M059J (cell line): ENCODE measurements around the gene GNMT. TPM values are rescaled to one million over a fixed set of nuclear protein-coding genes. Genes with fewer than 3 reads are reported as not detected.
A peak's percentile ranks its signal among the peaks of the same experiment; 100 is the strongest.
"Not testable (repeated sequence)": the region's sequence is repeated elsewhere in the genome, so short reads cannot be mapped to it uniquely, and the experiment has no call there.

Experiments used
- DNase-seq: peaks from one replicate; pipeline ENCODE4 v3.0.0-alpha.2; 2012; ENCODE audit warnings: low read depth
- total RNA-seq: library from RNA; depleted of rRNA; stranded (reverse); fragments of >200 nt; shearing (Covaris generic); gene quantifications from 2 replicates; pipeline ENCODE4 v1.2.3, GENCODE V29; 2014

Gene GNMT
- total RNA-seq, 1 experiment from 2014 or later = 0.54 TPM

DNA sequence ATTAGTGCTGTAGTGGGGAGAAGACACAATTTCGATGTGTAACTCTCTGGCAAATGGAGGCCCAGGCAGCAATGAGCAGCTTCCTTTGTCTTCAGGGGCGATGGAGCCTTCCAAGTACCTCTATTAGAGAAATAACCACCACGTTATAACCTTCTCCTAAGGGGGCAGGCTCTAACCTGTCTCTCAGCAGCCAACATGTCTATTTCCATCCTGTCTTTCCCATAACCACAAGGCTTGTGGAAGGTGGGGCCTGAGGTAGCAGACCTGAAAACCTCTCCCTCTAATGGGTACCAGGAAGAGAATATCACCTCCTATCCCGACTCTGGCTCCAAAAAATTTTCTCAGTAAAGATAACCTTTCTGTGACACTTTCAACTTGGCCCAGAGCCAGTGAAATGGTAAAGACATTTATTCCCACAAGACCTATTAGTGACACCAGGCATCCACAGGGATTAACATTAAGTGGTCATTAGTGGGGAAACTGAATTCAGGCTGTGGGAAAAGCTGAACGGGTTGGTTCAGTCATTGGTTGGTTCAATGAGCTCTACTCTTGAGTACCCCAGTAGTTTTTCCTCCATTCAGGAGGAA lies 14.5 kb downstream of the GNMT start:
- no peak for DNase-seq

DNA sequence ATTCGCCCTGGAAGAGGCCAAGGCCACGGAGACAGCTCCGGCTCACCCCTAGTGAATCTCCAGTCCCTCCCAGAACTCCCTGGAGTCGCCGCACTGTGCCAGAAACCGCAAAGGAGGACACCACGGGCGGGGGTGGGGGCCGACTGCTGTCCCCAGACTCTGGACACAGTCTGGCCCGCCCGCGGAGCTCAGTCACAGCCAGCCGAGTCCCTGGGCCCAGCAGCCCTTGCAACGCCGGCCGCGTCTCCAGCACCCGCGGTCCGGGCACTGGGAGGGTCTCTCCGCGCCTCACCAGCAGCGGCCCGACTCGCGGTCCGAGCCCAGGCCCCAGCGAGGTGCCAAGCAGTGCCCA lies 17.9 kb downstream of the GNMT start:
- DNase-seq = peak; percentile 52

DNA sequence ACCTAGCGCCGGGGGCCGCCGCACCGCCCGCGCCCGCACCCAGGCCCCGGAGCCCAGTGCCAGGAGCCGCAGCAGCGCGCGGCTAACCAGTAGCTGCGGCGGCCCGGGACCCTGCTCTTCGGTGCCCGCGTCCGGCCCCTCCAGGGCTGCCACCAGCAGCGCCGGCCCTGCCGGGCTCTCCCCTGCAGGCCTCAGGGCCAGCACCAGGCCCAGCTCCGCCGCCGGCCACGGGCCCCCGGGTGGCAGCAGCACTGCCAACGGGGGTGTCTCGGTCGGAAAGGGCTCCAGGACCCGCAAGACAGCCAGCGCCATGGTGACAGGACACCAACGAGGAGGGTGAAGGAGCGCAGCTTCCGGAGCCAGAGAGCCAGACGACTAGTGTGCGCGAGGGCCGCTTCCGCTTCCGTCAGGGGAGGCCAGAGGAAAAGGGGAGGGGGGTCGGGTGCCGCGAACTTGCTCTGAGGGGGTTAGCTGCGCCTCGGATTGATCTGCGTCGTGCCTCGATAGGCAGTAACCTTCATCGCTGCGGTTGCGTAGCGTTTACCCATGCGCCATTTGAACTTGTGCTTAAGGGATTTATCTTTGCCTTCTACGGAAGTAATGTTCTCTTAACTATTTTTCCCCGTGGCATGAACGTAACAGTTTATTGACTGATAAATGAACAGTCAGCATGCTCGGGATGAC lies 18.4 kb downstream of the GNMT start, which contains the start of gene PEX6:
PEX6 (minus strand) TSS at position 343 of the 684 bp plus-strand sequence; CDS start at position 312, 31 bp downstream.
- DNase-seq = peak; percentile 90

DNA sequence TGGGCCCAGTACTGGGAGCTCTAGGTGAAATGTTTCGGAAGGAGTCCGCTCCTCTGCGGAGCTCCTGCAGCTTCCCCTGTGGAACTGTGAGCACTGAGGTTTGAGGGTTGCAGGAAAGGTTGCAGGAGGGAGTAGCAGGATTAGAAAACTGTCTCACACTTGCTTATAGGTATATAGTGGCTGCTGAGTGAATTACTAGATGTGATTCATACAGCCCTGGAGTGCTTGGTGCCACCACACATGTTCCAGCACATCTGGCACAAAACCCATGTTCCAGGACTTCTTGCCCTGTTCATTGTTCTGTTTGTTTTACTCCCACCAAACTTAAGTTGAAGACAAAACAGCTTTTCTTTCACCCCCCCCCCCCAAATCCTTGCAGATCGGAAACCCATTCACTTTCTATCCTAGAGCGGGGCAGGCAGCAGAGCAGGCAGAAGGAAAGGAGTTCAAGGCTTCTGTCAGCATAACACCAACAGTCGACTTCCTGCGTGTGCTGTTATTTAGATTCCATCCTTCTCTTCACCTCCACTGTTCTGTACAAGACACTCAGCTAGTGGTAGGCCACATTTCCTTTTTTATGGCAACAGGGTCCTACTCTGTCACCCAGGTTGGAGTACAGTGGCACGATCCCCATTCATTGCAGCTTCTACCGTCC lies 19.1 kb downstream of the GNMT start:
- DNase-seq = peak; percentile 58

- no peak for DNase-seq
Measured at GRCh38 chr6:42981836-42982235, 21.3 kb downstream of the GNMT start.

DNA sequence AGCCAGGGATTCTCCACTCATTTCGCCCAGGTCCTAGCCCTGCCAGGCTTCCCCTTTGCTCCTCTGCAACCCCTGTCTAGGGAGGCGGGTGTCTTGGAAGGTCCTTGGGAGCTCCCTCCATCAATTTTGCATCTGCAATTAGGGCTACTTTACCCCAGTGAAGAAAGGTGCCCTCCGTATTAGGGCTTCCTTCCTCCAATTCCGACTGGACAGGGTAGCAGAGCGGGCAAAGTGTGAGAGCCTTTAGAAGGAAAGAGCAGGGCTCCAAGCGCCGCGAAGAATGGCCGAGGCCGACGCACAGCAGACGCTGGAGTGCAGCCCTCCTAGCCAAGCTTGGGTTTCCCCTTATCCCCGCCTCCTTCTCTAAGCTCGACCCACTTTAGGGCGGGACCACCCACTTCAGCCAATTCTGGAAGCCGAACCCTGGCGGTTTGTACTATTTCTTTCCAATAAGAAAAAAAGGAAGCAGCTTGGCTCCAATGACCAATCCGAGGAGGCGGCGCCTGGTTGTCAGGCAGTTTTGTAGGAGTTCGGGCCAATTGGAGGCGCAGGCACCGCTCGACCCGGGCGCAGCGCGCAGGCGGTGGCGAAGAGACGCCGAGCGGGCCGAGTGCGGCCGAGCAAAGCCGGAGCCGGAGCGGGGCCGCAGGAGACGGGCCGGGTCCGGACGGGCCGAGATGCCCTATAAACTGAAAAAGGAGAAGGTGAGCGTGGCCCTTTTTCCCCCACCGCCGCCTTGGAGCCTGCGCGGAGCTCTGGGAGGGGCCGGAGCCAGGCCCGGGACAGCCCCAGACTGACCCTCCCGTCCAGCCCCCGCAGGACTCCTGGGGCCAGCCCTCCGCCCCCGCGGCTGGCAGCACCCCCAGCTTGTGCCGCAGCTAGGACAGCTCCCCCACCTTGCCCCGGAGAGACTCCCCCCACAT lies 23.7 kb downstream of the GNMT start, which contains the start of gene PPP2R5D:
PPP2R5D (plus strand) TSS at position 570 of the 923 bp plus-strand sequence; CDS start at position 678, 108 bp downstream.
- DNase-seq = peak; percentile 100

DNA sequence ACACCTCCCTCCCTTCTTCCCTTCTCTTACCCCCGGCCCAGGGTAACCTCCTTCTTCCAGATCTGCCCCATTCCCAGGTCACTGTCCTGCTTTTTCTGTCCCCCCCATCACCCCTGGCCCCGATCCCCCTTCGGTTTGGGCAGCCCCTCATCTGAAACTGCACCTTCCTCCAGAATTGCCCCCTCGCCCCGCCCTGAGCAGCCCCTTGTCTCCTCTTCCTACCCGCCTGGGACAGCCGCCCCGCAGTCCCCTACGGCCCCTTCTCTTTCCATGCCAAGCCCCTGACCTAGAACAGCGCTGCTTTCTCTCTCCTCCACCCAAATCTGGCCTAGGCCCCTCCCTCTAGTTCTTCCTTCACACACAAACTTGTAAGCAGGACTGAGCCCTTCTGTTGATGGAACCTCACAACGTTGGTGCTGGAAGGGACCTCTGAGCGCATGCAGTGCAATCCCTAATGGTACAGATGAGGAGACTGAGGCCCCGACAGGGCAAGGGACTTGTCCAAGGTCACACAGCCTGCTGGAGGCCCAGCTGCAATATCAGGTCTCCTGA lies 24.4 kb downstream of the GNMT start:
- DNase-seq = no peak

DNA sequence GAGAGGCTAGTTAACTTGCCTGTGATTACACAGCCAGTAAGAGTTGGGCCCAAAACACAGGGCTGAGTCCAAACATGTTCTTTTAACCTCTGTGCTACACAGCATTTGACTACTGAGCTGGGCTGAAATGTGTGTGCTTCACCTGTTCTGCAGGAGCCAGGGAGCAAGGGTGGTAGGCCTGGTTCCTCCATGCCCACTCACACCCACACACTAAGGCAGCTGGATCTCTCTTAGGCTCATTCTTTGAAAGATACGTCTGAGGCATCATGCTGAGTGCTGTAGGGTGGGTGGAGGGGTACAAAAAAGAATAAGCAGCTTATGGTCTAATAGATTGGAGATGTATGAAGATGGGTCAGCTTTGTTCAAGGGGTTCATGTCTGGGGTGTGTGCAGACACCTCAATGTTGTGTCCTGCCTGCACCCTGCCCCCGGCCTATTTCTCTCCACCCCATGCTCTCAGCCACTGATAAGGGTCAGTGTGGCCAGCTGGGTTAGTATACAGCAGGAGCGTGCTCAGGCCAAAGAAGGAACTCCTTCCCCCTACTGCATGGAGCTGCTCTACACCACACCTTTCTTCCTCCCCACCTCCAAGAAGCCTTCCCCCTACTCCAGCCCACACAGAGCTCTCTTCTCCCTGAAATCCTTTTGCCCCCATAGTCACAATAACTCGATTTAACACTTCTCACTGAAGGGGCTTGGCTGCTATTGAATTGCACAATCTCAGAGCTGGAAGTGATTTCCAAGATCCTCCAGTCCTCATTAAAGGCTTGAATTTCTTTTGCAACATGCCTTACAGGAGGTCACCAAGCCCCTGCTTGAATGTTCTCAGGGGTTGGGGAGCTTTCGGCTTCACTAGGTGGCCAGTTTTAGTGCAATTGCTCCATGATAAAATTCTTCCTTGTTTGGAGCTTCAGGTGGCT lies 27.2 kb downstream of the GNMT start:
- no peak for DNase-seq

DNA sequence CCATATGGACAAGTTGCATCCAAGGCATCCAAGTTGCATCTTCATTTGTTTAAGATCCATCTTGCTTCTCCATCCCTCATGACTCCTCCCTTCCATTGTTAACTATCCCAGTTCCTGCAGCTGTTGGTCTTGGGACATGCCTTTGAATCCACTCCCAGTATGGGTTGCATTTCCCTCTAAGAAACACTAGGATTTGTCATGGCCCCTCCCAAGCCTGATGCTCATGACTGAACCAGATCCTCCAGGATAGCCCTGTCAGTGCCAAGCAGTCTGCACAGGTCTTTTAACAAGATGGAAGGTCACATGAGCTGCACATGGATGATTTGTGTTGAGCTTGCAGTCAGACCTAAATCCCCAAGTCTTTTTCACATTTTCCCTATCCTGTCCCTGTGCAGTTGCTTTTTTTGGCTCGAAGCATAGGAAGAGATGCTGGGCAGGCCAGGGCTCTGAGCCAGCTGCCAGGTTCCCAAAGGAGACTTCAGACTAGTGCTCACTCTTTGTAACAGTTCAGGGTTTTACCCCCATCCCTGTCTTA lies 28.0 kb downstream of the GNMT start:
- DNase-seq = no peak

DNA sequence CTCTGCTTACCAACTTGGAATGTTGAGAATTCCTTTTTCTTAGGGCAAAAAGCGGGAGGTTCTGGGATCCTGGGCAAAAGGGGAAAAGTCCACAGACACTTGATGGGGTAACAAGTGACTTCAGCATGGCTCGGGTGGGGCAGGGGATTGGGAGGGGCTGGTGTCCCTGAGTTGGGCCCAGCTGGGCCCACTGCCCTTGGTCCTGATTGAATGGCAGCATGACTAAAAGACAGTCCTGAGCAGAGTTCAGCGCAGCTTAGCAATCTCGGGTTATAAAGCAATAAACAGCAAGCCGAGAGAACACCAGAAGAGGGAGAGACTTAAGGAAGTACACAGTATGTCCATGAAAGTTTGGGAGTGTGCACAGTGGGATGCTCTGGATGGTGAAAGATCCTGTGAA lies 29.4 kb downstream of the GNMT start:
- DNase-seq = no peak

DNA sequence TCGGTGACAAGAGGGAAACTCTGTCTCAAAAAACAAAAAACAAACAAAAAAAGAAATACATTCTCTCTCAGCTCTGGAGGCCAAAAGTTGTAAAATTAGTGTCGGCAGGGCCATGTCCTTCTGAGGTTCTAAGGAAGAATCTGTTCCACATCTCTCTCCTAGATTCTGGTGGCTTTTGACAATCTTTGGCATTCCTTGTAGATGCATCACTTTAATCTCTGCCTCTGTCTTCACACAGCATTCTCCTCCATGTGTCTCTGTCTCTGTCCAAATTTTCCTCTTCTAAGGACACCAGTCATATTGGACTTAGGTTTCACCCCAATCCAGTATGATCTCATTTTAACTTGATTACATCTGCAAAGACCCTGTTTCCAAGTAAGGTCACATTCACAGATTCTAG lies 32.9 kb downstream of the GNMT start:
- no peak for DNase-seq

- no peak for DNase-seq
Measured at GRCh38 chr6:42996513-42996912, 36.0 kb downstream of the GNMT start.

GRCh38 chr6:42998205-42998604 lies 37.7 kb downstream of the GNMT start:
- DNase-seq = not testable (repeated sequence)

GRCh38 chr6:43001843-43002242 lies 41.3 kb downstream of the GNMT start:
- no peak for DNase-seq

- no peak for DNase-seq
Measured at GRCh38 chr6:43005844-43006243, 45.3 kb downstream of the GNMT start.

DNA sequence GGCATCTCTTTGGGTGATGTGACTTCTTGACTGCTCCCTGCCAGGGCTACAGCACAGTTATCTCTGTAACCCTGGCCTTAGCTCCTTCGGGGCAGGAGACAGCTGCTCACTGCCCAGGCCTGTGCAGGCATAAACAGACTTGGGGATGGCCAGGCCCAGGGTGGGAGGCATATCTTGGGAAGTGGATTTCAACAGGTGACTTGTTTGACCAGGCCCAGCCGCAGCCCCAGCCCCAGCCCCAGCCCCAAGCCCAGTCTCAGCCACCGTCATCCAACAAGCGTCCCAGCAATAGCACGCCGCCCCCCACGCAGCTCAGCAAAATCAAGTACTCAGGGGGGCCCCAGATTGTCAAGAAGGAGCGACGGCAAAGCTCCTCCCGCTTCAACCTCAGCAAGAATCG lies 45.7 kb downstream of the GNMT start:
- no peak for DNase-seq

DNA sequence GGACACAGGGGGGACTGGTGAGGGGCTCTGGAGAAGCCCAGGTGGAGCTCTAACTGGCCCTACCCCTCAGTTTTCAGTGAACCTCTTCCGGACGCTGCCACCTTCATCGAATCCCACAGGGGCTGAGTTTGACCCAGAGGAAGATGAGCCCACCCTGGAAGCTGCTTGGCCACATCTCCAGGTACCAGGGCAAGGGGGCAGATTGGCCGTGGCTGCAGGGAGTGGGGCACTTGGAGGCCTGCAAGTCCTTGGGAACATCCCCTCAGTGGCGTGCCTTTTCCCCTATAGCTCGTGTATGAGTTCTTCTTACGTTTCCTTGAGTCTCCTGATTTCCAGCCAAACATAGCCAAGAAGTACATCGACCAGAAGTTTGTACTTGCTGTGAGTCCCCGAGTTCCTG lies 46.6 kb downstream of the GNMT start:
- no peak for DNase-seq

DNA sequence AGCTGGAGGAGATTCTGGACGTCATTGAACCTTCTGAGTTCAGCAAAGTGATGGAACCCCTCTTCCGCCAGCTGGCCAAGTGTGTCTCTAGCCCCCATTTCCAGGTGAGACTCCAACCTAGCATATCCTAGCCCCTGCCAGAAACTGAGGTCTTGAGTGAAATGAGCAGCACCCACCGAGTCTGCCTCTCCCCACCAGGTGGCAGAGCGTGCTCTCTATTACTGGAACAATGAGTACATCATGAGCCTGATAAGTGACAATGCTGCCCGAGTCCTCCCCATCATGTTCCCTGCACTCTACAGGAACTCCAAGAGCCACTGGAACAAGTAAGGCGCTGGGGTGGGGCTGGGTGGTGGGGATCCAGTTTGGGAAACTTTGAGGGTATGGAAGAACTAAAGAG lies 48.6 kb downstream of the GNMT start:
- DNase-seq = peak; percentile 59

DNA sequence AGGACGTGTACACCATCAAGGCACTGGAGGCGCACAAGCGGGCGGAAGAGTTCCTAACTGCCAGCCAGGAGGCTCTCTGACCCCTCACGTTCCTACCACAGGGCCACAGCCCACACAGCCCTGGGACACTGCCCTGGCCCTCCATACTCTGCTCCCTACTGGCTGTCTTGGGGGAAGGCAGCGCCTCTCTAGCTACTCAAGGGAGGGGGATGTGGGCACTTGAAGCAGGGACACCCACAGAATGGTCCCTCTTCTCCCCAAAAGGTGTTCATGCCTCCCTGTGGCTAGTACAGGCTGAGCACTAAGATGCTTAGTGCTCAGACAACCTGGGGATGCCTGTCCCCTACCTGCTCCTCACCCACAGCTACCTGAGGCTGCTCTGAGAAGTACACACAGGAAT lies 50.7 kb downstream of the GNMT start:
- DNase-seq = no peak

DNA sequence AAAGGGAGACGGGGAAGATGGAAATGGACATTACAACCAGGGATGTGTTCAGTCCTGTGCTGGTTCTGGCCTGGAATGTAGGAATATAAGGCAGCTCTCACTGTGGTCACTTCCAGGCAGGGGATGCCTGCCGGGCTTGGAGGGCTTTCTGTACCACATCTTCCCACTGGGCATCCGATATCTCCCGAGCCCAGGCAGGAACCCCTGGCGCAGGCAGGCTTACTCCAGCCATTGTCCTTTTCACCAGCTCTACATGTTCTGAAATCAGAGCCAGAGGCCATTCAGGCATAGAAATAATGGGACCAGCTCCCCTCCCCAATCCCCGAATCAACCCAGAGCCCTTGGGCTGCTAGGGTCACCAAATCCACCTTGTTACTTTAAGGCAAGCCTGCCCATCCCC lies 51.8 kb downstream of the GNMT start:
- no peak for DNase-seq
